Medulla oblongata (tissue), 1 donor: ENCODE measurements around the gene CAND2.
"Not testable (repeated sequence)": the region's sequence is repeated elsewhere in the genome, so short reads cannot be mapped to it uniquely, and the experiment has no call there.

Experiments
- DNase-seq: peaks from one replicate; pipeline ENCODE4 v3.0.0-alpha.2; 2015; ENCODE audit errors: extremely low spot score

Gene CAND2

DNA sequence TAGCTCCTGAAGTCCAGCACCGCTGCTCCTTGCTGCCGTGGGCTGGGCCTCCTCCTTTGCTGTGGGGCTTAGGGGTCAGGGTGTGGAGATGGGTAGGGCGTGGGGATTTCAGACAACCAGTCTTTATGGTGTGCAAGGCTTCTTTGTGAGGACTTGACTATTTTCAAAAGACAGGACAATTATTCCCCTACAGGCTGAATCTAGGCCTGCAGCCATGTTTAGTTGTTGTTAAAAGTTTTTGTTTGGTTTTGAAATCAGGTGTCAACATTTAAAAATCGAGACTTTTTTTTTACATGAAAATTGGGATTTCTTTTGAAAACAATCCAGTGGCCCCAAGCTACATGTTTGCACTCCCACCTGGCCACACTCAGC is 34.3 kb downstream of the CAND2 start:
- DNase-seq = no peak

DNA sequence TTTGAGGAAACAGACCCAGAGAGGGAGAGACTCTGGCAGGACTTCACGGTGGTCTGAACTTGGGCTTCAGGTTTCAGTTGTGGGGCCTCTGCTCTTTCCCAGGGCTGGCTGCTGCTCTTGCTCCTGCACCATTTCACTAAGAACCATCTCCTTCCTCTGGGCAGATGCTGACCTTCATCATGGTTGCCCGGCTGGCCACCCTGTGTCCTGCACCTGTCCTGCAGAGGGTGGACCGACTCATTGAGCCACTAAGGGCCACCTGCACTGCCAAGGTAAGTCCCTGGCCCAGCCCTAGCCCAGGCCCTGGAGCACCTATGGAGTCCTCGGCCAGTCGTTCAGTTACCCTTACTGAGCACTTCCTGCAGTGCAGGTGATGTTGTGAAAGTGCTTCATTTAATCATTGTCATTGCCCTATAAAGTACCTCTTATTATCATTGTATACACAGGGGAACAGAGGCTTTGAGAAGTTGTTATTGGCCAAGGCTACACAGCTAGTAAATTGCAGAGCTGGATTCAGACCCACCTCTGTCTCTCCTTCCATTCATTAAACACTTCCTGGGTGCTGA is 34.9 kb downstream of the CAND2 start:
- no peak for DNase-seq

DNA sequence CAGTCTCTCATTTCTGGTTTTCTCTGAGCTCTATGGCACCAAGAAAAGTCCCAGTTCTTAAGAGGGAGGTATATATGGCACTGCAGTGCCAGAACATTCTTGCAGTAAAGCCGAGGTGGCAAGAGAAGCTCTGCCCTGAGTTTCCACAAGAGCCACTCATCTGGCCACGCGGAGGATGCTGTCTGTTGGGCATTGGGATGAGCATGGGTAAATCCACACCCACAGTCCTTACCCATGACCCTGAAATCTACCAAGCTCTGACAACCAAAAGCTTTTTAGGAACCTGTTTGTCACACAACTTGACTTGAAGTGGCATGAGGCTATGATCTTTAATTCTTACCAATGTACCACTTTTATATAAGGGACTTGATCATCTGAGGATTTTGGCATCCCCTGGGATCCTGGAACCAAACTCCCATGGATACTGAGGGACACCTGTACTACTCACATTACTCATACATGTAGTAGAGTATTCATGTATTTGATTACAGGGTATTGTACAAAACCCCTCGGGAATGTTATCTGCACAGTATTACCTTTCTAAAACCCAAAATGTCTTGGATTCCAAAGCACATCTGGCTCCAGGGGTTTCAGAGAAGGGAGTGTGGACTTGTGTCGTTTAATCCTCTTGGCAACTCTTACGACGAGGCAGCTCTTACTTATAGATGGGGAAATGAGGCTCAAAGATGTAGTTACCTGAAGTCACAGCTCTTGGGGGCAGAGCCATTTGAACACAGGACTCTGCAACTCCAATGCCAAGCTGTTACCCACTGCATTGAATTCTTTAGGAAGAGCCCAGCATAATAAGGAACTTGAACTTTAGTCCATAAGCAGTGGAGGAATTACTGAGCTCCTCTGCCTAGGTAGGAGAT is 36.1 kb downstream of the CAND2 start:
- DNase-seq = no peak

DNA sequence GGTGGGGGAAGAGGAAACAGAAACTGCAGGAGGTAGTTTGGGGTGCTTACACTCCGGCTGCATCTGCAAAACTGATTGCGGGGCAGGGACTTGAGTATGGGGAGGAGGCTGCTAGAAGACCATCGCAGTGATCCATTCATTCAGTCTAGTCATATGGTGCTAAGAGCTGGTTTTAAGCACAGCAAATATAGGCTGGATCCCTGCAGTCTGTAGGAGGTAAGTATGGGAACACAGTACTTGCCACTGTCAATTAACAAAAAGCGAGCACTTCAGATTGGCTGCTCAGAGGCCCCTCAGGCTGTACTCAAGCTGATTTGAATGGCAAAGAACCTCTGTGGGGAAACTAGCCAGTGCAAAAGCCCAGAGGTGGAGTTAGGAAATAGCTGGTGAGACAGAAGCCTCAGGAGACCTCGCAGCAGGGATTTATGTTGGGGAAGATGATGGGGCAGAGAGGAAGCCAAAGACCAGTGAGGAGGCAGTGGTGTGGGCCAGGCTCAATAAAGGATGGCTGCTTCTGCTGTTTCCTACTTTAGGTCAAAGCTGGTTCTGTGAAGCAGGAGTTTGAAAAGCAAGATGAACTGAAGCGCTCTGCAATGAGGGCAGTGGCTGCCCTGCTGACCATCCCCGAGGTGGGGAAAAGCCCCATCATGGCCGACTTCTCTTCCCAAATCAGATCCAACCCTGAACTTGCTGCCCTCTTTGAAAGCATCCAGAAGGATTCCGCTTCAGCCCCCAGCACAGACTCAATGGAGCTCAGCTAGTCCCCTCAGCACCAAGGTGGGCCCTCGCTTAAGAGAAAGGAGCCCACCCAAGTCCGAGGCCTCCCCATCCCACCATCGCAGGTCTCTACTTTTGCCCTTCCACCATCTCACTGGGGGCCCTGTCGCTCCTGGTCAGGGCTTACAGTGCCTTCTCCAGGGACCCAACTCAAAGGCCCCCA is 37.0 kb downstream of the CAND2 start:
- no peak for DNase-seq

DNA sequence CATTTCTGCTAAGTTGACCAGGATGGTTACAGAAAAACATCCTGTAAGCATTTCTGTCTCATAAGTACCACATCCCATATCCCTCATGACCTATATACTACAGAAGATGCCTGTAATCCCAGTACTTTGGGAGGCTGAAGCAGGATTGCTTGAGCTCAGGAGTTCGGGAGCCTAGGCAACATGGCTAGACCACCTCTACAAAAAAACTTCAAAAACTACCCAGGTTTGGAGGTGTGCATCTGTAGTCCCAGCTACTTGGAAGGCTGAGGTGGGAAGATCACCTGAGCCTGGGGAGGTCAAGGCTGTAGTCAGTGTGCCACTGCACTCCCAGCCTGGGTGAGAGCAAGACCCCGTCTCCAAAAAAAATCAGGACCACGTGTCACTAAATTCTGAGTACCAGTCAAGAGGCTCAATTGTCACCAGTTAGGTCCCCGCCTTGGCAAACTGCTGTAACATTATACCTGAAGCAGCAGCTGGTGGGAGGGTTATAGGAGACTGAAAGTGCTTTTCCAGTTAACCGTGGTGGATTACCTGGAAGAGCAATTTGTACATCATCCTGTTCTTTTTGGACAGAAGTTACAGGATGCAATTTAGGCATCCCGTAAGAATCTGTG is 38.7 kb downstream of the CAND2 start:
- no peak for DNase-seq

DNA sequence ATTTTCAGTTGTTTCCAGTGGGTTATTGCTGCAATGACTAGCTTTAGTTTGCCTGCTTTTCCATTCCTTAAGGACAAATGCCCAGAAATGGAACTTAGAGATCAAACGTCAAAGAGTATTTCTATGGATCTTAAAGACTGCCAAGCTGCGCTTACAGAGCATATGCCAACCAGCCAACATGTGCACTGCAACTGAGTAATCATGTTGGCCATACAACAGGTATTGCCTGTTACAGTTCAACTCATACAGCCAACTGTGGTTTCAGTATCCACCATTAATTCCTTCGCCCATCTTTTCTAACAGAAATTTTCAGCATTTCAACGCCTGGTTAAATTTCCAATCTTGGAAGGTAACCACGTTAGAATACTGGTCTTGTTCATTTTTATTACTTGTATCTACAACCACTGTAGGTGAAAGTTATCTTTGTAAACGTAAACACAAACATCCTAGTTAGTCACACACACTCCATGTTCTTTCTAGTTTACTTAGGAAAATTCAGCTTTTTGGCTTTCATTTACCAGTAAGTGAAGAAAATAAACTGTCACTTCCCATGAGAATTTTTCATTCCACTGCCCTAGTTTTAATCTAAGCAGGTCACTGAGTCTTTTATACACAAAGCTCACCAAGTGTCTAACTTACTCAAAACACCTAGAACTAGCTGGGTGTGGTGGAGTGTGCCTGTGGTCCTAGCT is 41.0 kb downstream of the CAND2 start:
- no peak for DNase-seq

DNA sequence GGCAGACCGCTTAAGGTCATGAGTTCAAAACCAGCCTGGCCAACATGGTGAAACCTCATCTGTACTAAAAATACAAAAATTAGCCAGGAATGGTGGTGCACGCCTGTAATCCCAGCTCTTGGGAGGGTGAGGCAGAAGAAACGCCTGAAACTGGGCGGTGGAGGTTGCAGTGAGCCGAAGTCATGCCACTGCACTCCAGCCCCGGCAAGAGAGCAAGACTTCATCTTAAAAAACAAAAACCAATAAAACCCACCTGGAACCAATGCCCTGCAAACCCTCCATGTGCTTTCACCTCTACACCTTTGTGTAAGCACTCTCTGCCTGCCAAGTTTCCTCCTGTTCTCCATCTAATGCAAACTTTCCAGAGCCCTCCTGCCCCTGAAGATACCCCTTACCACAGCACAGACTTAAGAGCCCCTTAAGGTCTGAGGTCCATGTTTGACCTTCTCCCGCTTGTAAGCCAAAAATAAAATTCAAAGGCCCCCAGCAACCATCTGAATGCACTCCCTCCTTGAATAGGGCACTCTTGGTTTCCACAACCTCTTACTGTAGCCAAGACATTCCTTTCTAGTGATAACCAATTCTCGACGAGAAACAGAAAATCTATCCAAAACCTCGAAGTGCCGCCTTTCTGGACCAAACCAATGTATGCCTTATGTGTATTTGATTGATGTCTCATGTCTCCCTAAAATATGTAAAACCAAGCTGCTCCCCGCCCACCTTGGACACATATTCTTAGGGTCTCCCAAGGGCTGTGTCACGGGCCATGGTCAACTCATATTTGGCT is 41.9 kb downstream of the CAND2 start:
- DNase-seq = no peak

DNA sequence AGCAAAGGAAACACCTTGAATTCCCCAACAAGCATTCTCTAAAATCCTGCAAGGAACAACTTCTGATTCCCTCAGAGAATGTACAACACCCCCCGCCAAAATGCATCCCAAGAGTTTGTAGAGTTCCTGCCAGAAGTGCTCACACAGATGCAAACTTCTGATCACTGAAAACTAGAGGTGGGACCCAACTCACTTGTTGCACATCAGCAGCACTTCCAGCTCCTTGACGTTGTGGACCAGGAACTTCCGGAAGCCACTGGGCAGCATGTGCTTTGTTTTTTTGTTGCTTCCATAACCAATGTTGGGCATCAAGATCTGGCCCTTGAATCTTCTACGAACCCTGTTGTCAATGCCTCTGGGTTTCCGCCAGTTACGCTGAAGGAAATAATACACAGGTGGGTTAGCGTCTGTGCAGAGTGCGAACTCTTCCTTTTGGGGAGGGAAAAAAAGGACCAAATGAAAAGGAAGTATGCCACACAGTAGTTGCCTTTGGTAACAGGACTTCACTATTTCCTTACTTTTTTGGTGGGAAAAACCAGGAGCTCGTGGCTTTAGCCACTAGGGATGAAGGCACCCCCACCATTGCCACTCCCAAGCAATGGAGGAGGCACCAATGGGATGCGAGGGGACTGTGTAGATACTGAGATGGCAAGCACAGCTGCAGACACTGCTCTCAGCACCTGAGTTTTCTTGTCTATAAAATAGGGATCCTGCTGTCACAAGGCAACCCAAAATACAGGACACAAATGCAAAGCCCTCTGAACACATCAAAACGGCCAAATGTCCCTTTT is 42.9 kb downstream of the CAND2 start:
- DNase-seq = no peak

DNA sequence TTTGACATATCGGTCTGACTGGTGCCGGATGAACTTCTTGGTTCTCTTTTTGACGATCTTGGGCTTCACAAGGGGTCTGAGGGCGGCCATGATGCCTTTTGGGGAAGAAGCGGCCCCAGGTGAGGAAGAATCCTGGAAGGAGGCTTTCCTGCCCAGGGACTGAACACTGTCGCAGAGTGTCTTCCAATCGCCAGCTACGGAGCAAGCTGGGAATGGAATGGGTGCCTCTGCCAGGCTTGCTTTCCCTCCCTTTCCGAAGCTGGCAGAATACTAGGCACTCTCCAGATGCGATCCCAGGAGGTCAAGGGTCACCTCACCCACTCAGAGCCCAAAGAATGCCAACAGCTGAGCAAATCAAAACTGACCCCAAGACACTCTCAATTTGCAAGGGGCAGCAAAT is 43.7 kb downstream of the CAND2 start:
- DNase-seq = not testable (repeated sequence)

DNA sequence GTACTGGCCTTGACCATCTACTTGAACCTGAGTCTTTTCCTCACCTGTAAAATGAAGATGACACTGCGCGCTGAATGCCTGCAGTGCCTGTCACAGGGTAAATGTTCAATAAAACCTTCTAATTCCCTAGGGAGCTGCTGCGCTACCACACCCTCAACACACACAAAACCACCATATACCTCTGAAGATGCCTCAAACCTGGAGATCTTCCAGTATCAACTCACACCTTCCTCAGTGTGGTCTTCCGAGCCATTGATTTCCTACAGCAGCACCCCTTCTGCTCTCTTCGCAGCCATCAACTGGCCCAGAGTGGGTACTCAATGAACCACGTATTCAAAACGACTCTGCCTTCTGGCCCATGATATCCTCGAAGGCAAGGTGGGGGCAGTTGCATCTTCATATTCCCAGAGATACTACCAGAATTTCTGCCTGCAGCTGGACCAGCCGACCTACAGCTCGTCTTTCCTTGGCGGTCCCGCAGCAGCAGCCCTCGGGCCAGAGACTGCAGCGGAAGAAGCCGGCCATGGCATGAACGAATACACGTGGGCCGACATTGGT is 44.2 kb downstream of the CAND2 start:
- DNase-seq = no peak

DNA sequence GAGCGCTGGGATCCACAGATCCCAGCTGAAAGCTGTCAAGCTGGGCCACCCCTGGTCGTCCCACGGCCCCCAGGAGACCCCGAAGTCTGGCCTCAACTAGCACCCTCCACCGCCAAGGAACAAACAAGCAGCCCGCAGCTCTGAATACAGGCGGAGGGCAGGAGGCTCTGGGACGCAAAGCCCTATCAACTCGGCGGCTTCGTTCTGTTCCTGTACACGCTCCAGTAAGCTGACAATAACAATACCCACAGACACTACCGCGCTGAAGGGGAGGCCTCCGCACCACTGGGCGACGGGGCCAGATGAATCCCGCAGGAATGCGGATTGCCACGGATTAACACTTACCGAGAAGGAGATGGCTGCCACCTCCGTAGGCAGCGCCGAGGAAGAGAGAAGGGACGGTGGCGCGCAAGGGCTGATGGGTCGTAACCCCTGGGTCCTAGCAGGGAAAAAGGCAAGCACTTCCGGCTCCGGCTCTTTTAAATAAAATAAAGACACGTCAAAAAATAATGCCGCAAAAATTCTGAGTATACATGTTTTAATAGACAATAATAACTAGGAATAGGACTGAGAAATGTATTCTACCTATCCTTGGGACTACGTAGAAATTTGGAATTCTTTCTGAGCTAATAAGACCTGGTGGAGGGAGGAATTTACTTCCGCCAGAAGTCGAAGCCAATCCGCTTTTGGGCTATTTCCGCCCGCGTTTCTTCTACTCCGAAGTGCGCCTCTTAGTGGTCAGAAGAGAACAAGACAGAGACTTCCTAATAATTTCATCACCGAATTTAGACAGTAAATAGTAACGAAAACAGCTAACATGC is 44.9 kb downstream of the CAND2 start, which contains the start of gene RPL32:
Gene RPL32 (minus strand): TSS at position 417 of the 821 bp plus-strand sequence. CDS start 1,328 bp downstream, outside the sequence.
- DNase-seq = peak; percentile 98

DNA sequence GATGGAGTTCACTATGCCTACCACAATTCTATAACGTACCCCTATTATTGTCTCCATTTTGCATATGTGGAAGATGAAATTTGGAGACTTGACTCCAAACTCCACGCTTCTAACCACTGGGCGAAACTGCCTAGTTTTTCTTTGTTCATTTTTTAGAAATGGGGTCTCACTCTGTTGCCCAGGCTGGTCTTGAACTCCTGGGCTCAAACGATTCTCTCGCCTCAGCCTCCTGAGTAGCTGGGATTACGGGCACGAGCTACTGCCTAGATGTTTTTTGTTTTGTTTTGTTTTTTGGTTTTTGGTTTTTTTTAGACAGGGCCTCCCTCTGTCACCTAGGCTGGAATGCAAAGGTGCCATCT is 45.5 kb downstream of the CAND2 start:
- DNase-seq = no peak

DNA sequence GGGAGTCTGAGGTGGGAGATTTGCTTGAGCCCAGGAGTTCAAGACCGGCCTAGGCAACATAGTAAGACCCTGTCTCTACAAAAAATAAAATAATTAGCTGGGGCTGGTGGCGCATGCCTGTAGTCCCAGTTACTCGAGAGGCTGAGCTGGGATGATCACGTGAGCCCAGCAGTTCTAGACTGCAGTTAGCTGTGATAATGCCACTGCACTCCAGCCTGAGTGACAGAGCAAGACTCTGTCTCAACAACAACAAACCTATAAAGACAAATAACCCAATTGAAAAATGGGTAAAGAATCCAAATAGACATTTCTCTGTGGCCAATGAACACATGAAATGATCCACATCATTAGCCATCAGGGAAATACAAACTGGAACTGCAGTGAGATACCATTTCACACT is 46.0 kb downstream of the CAND2 start:
- no peak for DNase-seq

DNA sequence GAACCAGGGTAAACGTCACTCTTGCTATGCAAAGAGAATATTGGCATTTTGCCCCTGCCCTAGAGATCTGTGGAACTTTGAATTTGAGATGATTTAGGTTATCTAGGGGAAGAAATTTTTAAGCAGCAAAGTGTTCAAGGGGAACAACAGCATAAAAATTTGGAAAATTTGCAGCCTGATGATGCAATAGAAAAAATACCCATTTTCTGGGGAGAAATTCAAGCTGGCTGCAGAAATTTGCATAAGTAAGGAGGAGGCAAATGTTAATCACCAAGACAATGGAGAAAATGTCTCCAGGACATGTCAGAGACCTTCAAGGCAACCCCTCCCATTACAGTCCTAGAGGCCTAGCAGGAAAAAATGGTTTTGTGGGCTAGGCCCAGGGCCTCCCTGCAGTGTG is 49.3 kb downstream of the CAND2 start:
- no peak for DNase-seq

DNA sequence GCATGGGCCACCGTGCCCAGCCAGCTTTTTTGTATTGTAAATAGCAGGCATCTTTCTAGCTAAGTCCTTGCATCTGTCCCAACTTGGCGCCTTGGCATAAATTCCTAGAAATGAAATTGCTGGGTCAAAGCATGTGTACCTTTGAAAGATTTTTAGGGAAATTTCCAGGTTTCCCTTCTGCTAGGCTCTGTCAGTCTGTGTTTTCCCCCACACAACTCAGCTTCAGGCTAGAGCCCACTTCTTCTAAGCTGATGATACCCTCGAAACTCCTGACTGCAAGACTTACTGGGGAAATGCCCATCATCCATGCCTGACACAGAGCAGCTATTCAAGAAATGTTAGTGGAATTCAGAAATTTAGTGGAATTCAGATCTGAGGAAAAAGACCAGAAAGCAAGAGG is 55.7 kb downstream of the CAND2 start:
- DNase-seq = no peak

DNA sequence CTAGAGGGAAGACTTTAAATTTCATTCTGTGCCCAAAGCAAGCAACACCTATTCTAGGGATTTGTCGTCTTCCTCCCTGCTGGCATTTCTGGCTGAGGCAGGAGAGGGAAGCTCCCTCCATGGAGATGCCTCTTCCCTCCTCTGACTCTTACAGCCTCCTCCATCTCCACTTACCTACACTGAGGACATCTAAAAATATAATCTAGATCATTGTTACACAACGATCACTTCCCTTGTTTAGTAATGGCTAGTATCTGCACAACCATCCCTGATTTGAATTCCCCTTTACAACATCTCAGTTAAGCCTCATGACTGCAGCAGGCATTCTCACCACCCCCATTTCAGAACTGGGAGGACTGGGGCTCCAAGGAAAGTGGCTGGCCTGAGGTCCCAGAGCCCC is 57.4 kb downstream of the CAND2 start:
- not testable (repeated sequence) for DNase-seq

DNA sequence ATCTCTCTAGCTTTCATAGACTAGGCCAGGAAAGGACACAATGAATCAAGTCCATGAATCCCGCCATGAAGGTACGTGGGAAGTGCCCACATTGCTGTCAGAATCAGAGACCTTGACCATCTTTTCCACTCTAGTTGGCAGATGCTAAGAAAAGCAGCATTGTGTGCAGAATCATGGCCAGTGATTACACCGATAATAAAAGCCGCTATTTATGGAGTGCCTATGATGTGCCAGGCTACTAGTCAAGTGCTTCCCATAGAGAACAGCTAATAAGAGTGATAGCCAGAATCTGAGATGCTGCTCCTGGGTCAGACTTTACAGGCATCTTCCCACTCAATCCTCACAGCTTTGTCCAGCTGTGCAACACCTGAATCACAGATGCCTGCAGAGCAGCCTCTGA is 58.1 kb downstream of the CAND2 start:
- DNase-seq = peak; percentile 38

DNA sequence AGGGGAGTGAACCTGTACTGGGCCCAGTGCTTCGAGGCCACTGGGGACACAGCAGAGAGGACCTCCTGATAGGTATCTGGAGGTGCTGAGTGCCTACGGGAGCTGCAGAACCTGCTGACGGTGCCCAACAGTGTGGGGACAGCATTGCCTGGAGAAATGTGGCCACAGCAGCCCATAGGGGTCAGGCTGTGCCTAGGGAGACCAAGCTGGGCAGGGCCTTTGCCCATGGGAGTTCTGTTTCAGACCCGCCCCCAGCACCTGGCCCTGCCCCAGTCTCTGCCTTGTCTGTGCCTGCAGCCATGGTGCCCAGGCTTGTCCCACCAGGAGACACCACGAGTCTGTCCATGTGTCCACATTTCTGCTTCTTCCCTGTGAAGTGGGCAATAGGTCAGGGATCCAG is 60.1 kb downstream of the CAND2 start:
- DNase-seq = no peak

DNA sequence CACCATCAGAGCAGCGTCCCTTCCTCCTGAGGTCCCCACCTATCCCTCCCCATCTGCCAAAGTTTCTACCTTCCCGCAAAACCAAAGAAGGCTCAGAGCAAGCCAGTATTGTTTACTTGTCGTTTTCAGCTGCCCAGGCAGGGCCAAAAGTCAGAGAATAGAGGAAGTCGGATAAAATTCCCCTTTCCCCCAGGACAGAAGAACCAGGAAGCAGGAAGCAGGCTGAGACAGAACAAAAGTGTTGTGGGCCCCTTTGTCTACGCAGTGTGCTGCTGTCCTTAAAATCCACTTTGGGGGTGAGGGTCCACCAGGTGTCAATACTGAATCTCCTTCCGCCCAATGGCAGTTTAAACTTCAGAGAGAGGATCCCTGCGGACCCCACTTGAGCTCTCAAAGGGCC is 63.4 kb downstream of the CAND2 start:
- no peak for DNase-seq
